Activated CD4-positive, alpha-beta T cell treated with anti-CD3 and anti-CD28 coated beads, Interleukin-2, amount 50 U/mL, for 4 hours (primary cell): Measurements from ENCODE around the gene TASOR2.

Experiments used
- DNase-seq, 2 experiments: peaks; one replicate each; pipeline ENCODE4 v3.0.0-alpha.2; 2020

Gene TASOR2

GRCh38 chr10:5658871-5659618 is 25.6 kb upstream of the TASOR2 start:
- no peak for DNase-seq

GRCh38 chr10:5659702-5660528 is 24.7 kb upstream of the TASOR2 start:
- DNase-seq, result no peak

GRCh38 chr10:5661043-5661442 is 23.6 kb upstream of the TASOR2 start:
- no peak for DNase-seq

- DNase-seq, result no peak
Observed at GRCh38 chr10:5662708-5663579, 21.7 kb upstream of the TASOR2 start.

- DNase-seq, result no peak
Observed at GRCh38 chr10:5663692-5664427, 20.8 kb upstream of the TASOR2 start.

- no peak for DNase-seq
Observed at GRCh38 chr10:5665373-5666007, 19.1 kb upstream of the TASOR2 start.

GRCh38 chr10:5666008-5666840 is 18.4 kb upstream of the TASOR2 start, which contains the start of gene ASB13:
ASB13 (minus strand) TSS chr10:5666595; CDS start chr10:5666551, 44 bp downstream.
- DNase-seq, result peak in 1 of 2 experiments; percentile 10

- no peak for DNase-seq
Observed at GRCh38 chr10:5666841-5667630, 17.6 kb upstream of the TASOR2 start.

GRCh38 chr10:5668429-5668828 is 16.2 kb upstream of the TASOR2 start:
- no peak for DNase-seq

GRCh38 chr10:5669604-5670003 is 15.0 kb upstream of the TASOR2 start:
- no peak for DNase-seq

- no peak for DNase-seq
Observed at GRCh38 chr10:5670662-5671375, 13.8 kb upstream of the TASOR2 start.

GRCh38 chr10:5678397-5679036 is 6.1 kb upstream of the TASOR2 start:
- no peak for DNase-seq

GRCh38 chr10:5679037-5679435 is 5.6 kb upstream of the TASOR2 start:
- no peak for DNase-seq

GRCh38 chr10:5679606-5680005 is 5.0 kb upstream of the TASOR2 start:
- no peak for DNase-seq

- DNase-seq, result no peak
Observed at GRCh38 chr10:5681930-5682329, 2.7 kb upstream of the TASOR2 start.

- DNase-seq, result no peak
Observed at GRCh38 chr10:5683065-5683464, 1.6 kb upstream of the TASOR2 start.

GRCh38 chr10:5684971-5685763 is 529 bp downstream of the TASOR2 start:
- DNase-seq, result peak; percentile 60 to 65

- no peak for DNase-seq
Observed at GRCh38 chr10:5685764-5686240, 1.2 kb downstream of the TASOR2 start.
